ENCODE results near the gene HSPA4. TPM values are rescaled to one million over a fixed set of nuclear protein-coding genes. Genes with fewer than 3 reads are reported as not detected.

Gene HSPA4
- polyA plus RNA-seq, 1 donor (not counting 4 experiments of a cell fraction or from before 2014, with no cell fraction given) = 119 TPM

- FAIRE-seq (no peak), DNase-seq (ENCODE audit: low read depth, low spot score) (no peak)
- no peak overlapping the region for H3K4me3 ChIP-seq (ENCODE audit: control insufficient read depth in 2 of 3, extremely low read depth in 1 of 3, insufficient read depth in 2 of 3, low read depth in 1 of 3, low read length in 3 of 3)
- H3K9me1 ChIP-seq (ENCODE audit: control insufficient read depth, extremely low read depth, insufficient read depth, low read length) = no peaks in the 10 kb centered on the region
- no peaks in the 10 kb centered on the region for H4K20me1 ChIP-seq (ENCODE audit: control insufficient read depth, extremely low read depth, insufficient read depth, low read length)
- no peak overlapping the region for H3K27ac ChIP-seq (ENCODE audit: control insufficient read depth, insufficient read depth, low read length)
- H3K4me1 ChIP-seq (ENCODE audit: control insufficient read depth, extremely low read depth, insufficient read depth, low read length) = no peaks in the 10 kb centered on the region
- H3K9ac ChIP-seq (ENCODE audit: control insufficient read depth, extremely low read depth, insufficient read depth, low read length) = no peak overlapping the region
- TF ChIP-seq EZH2 (IDR thresholded peaks at IDR 0.05; ENCODE audit: low read length) (no peak), CTCF (optimal IDR thresholded peaks at IDR 0.05 in 1 of 3, IDR thresholded peaks at IDR 0.05 in 1 of 3, conservative IDR thresholded peaks at IDR 0.05 in 1 of 3; ENCODE audit: extremely low read depth in 1 of 3, insufficient read depth in 2 of 3, low read length in 3 of 3) (no peak)
- H3K36me3 ChIP-seq (ENCODE audit: control insufficient read depth in 2 of 2, extremely low read depth in 1 of 2, insufficient read depth in 2 of 2, low read length in 2 of 2) = no peaks in the 10 kb centered on the region
- no peaks in the 10 kb centered on the region for H3K27me3 ChIP-seq (ENCODE audit: control insufficient read depth, extremely low read depth, insufficient read depth, low read length)
- no peaks in the 10 kb centered on the region for H3K79me2 ChIP-seq (ENCODE audit: control insufficient read depth, insufficient read depth, low read length)
- no peak overlapping the region for H2AFZ ChIP-seq (ENCODE audit: control insufficient read depth, low read length)
- H3K9me3 ChIP-seq (ENCODE audit: control insufficient read depth, low read depth, low read length) = no peaks in the 10 kb centered on the region
- H3K4me2 ChIP-seq (ENCODE audit: control insufficient read depth, extremely low read depth, insufficient read depth, low read depth, low read length) = no peak overlapping the region
- dilution Hi-C loops (cut with MboI; ENCODE audit: extremely low pct_ligation_motif_present, low sequenced_read_pairs) = no loop called here
These were observed 91.0 kb downstream of the HSPA4 start for GRCh38 chr5:133142782-133143181.

DNA sequence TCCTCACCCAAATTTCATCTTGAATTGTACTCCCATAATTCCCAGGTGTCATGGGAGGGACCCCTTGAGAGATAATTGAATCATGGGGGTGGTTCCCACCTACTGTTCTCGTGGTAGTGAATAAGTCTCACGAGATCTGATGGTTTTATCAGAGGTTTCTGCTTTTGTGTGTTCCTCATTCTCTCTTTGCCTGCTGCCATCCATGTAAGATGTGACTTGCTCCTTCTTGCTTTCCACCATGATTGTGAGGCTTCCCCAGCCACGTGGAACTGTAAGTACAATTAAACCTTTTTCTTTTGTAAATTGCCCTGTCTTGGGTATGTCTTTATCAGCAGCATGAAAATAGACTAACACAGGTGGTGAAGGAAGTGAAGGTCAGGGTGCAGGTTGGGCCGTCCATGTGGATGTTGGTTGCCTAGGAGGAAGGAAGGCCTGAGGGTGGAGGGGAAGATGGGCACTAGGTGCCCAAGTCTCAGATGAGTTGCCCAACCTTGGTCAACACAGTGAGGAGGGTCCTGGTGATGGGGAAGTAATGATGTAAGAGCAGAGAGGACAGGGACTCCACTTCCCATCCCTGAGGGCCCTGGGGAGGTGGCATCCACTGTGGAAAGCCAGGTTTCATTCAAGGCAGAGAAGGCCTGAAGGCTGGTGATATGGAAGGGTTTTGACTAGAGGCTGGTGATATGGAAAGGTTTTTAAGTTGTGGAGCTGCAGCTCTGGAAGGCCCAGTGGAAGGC lies 92.6 kb downstream of the HSPA4 start:
- no peaks in the 10 kb centered on the region for H3K9me3 ChIP-seq (ENCODE audit: control insufficient read depth, low read depth, low read length)
- dilution Hi-C loops (cut with MboI; ENCODE audit: extremely low pct_ligation_motif_present, low sequenced_read_pairs) = no loop called here

More for the DNA sequence above, 92.6 kb downstream of the HSPA4 start:
- no peak for DNase-seq (ENCODE audit: low read depth, low spot score)
- no peak for FAIRE-seq
- no peak overlapping the region for H3K4me3 ChIP-seq (ENCODE audit: control insufficient read depth in 2 of 3, extremely low read depth in 1 of 3, insufficient read depth in 2 of 3, low read depth in 1 of 3, low read length in 3 of 3)
- no peaks in the 10 kb centered on the region for H3K27me3 ChIP-seq (ENCODE audit: control insufficient read depth, extremely low read depth, insufficient read depth, low read length)
- no peaks in the 10 kb centered on the region for H3K9me1 ChIP-seq (ENCODE audit: control insufficient read depth, extremely low read depth, insufficient read depth, low read length)
- no peak overlapping the region for H3K4me2 ChIP-seq (ENCODE audit: control insufficient read depth, extremely low read depth, insufficient read depth, low read depth, low read length)
- H3K79me2 ChIP-seq (ENCODE audit: control insufficient read depth, insufficient read depth, low read length) = no peaks in the 10 kb centered on the region
- no peak overlapping the region for H3K27ac ChIP-seq (ENCODE audit: control insufficient read depth, insufficient read depth, low read length)
- H2AFZ ChIP-seq (ENCODE audit: control insufficient read depth, low read length) = no peak overlapping the region
- H3K9ac ChIP-seq (ENCODE audit: control insufficient read depth, extremely low read depth, insufficient read depth, low read length) = no peak overlapping the region
- no peaks in the 10 kb centered on the region for H4K20me1 ChIP-seq (ENCODE audit: control insufficient read depth, extremely low read depth, insufficient read depth, low read length)
- TF ChIP-seq EZH2 (IDR thresholded peaks at IDR 0.05; ENCODE audit: low read length) (no peak), CTCF (optimal IDR thresholded peaks at IDR 0.05 in 1 of 3, IDR thresholded peaks at IDR 0.05 in 1 of 3, conservative IDR thresholded peaks at IDR 0.05 in 1 of 3; ENCODE audit: extremely low read depth in 1 of 3, insufficient read depth in 2 of 3, low read length in 3 of 3) (no peak)
- H3K4me1 ChIP-seq (ENCODE audit: control insufficient read depth, extremely low read depth, insufficient read depth, low read length) = no peaks in the 10 kb centered on the region
- H3K36me3 ChIP-seq (ENCODE audit: control insufficient read depth in 2 of 2, extremely low read depth in 1 of 2, insufficient read depth in 2 of 2, low read length in 2 of 2) = no peaks in the 10 kb centered on the region
